Measurements from ENCODE around the gene ISCU.

The ISCU gene

GRCh38 chr12:108559748-108560147 lies 2.6 kb upstream of the ISCU start:
- TF ChIP-seq ZBTB7A (IDR thresholded peaks at IDR 0.05; ENCODE audit: low read depth) (no peak), TAF1 (IDR thresholded peaks at IDR 0.05; ENCODE audit: low read depth) (no peak), RAD21 (IDR thresholded peaks at IDR 0.05; ENCODE audit: low read depth) (no peak), CREB1 (IDR thresholded peaks at IDR 0.05; ENCODE audit: low read depth) (no peak), REST (IDR thresholded peaks at IDR 0.05; ENCODE audit: low read depth) (no peak), EP300 (IDR thresholded peaks at IDR 0.05; ENCODE audit: borderline replicate concordance) (no peak), TEAD4 (IDR thresholded peaks at IDR 0.05) (no peak), TCF12 (IDR thresholded peaks at IDR 0.05; ENCODE audit: low read depth) (no peak), EGR1 (IDR thresholded peaks at IDR 0.05) (no peak)

- TF ChIP-seq REST (IDR thresholded peaks at IDR 0.05; ENCODE audit: low read depth) (no peak), TAF1 (IDR thresholded peaks at IDR 0.05; ENCODE audit: low read depth) (no peak), USF1 (IDR thresholded peaks at IDR 0.05) (no peak), TEAD4 (IDR thresholded peaks at IDR 0.05) (no peak), NFIC (IDR thresholded peaks at IDR 0.05) (no peak), CREB1 (IDR thresholded peaks at IDR 0.05; ENCODE audit: low read depth) (no peak), MAX (IDR thresholded peaks at IDR 0.05) (no peak), TCF12 (IDR thresholded peaks at IDR 0.05; ENCODE audit: low read depth) (no peak), EP300 (IDR thresholded peaks at IDR 0.05; ENCODE audit: borderline replicate concordance) (no peak), CEBPB (IDR thresholded peaks at IDR 0.05) (no peak), FOXM1 (IDR thresholded peaks at IDR 0.05; ENCODE audit: borderline replicate concordance, low read depth) (no peak), ZBTB7A (IDR thresholded peaks at IDR 0.05; ENCODE audit: low read depth) (no peak), EGR1 (IDR thresholded peaks at IDR 0.05) (no peak), RAD21 (IDR thresholded peaks at IDR 0.05; ENCODE audit: low read depth) (no peak), YY1 (IDR thresholded peaks at IDR 0.05; ENCODE audit: low read depth) (no peak)
These were observed 2.1 kb upstream of the ISCU start for GRCh38 chr12:108560321-108560721.

GRCh38 chr12:108560752-108561719 lies 1.4 kb upstream of the ISCU start, which contains the start of gene SART3:
Gene SART3, minus strand, starts transcription at chr12:108561173. Its CDS starts 19 bp downstream, at chr12:108561154.
- peak; percentile 39; the same call in 1 of the 2 replicates for TF ChIP-seq TEAD4 (IDR thresholded peaks at IDR 0.05)
- 0 out of 2 replicates have a peak, but pooled peaks have one; percentile 31 for TF ChIP-seq TCF12 (IDR thresholded peaks at IDR 0.05; ENCODE audit: low read depth)
- TF ChIP-seq YY1 (IDR thresholded peaks at IDR 0.05; ENCODE audit: low read depth) = peak; percentile 96
- no peak for TF ChIP-seq ZBTB7A (IDR thresholded peaks at IDR 0.05; ENCODE audit: low read depth)
- no peak; the same call in 1 of the 2 replicates for TF ChIP-seq NFIC (IDR thresholded peaks at IDR 0.05)
- TF ChIP-seq CREB1 (IDR thresholded peaks at IDR 0.05; ENCODE audit: low read depth) = peak; percentile 52; the same call in 1 of the 2 replicates
- no peak for TF ChIP-seq REST (IDR thresholded peaks at IDR 0.05; ENCODE audit: low read depth)
- peak; percentile 81 for TF ChIP-seq EGR1 (IDR thresholded peaks at IDR 0.05)
- peak; percentile 96 for TF ChIP-seq TAF1 (IDR thresholded peaks at IDR 0.05; ENCODE audit: low read depth)
- peak; percentile 34; the same call in 1 of the 2 replicates for TF ChIP-seq EP300 (IDR thresholded peaks at IDR 0.05; ENCODE audit: borderline replicate concordance)
- TF ChIP-seq MAX (IDR thresholded peaks at IDR 0.05) = peak; percentile 45; the same call in 1 of the 2 replicates

GRCh38 chr12:108561852-108562347 lies 496 bp upstream of the ISCU start:
- TF ChIP-seq CREB1 (IDR thresholded peaks at IDR 0.05; ENCODE audit: low read depth) (no peak), TCF12 (IDR thresholded peaks at IDR 0.05; ENCODE audit: low read depth) (0 out of 2 replicates have a peak, but pooled peaks have one; percentile 8), MAX (IDR thresholded peaks at IDR 0.05) (no peak; the same call in 1 of the 2 replicates)

Measured in Ishikawa (cell line).